Hypothalamus (tissue), 51 donors: ENCODE results near the gene ZMYM5.
"Not testable (repeated sequence)": the region's sequence is repeated elsewhere in the genome, so short reads cannot be mapped to it uniquely, and the experiment has no call there.

ENCODE experiments used
- DNase-seq, 51 donors: peaks; one replicate each; lab custom pipeline; 2025; lab: John Stamatoyannopoulos, UW

Gene ZMYM5

DNA sequence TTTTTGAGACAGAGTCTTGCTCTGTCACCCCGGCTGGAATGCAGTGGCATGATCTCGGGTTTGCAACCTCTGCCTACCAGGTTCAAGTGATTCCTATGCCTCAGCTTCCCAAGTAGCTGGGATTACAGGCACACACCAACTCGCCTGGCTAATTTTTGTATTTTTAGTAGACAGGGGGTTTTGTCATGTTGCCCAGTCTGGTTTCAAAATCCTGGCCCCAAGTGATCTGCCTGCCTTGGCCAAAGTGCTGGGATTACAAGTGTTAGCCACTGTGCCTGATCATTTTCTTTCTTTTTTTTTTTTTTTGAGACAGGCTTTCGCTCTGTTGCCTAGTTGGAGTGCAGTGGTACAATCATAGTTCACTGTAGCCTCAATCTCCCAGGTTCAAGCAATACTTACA is 28.7 kb downstream of the ZMYM5 start:
- no peak for DNase-seq

- no peak for DNase-seq
Observed at GRCh38 chr13:19822673-19823072, 40.8 kb downstream of the ZMYM5 start.

GRCh38 chr13:19818223-19818842 is 45.1 kb downstream of the ZMYM5 start:
- DNase-seq, result peak in 13 of 51 donors; percentile 1 to 42 (median 6)

GRCh38 chr13:19817510-19818158 is 45.8 kb downstream of the ZMYM5 start:
- no peak for DNase-seq

GRCh38 chr13:19817106-19817505 is 46.3 kb downstream of the ZMYM5 start:
- no peak for DNase-seq

DNA sequence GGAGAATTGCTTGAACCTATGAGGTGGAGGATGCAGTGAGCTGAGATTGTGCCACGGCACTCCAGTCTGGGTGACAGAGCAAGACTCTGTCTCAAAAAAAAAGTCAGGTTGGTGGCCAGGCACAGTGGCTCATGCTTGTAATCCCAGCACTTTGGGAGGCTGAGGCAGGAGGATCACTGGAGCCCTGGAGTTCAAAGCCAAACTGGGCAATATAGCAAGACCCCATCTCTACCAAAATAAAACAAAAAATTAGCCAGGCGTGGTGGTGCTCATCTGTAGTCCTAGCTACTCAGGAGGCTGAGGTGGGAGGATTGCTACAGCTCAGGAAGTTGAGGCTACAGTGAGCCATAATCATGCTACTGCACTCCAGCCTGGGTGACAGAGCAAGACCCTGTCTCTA is 47.6 kb downstream of the ZMYM5 start:
- not testable (repeated sequence) for DNase-seq

- no peak for DNase-seq
Observed at GRCh38 chr13:19810996-19811881, 52.2 kb downstream of the ZMYM5 start.

- DNase-seq, result no peak
Observed at GRCh38 chr13:19810151-19810550, 53.3 kb downstream of the ZMYM5 start.

DNA sequence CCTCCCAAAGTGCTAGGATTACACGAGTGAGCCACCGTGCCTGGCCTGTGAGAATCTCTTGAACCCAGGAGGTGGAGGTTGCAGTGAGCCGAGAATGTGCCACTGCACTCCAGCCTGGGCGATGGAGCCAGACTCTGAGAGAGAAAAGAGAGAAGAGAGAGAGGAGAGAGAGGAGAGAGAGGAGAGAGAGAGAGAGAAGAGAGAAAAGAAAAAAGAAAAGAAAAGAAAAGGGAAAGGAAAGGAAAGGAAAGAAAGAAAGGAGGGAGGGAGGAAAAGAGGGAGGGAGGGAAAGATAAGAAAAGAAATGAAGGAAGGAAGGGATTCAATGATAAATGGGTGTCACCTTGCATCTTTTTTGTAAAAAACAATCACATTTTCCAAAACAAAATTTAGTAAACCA is 57.7 kb downstream of the ZMYM5 start:
- DNase-seq, result no peak

GRCh38 chr13:19795956-19796355 is 67.5 kb downstream of the ZMYM5 start:
- DNase-seq, result no peak

- DNase-seq, result no peak
Observed at GRCh38 chr13:19794631-19795030, 68.8 kb downstream of the ZMYM5 start.

GRCh38 chr13:19791953-19792537 is 71.4 kb downstream of the ZMYM5 start:
- DNase-seq, result no peak

DNA sequence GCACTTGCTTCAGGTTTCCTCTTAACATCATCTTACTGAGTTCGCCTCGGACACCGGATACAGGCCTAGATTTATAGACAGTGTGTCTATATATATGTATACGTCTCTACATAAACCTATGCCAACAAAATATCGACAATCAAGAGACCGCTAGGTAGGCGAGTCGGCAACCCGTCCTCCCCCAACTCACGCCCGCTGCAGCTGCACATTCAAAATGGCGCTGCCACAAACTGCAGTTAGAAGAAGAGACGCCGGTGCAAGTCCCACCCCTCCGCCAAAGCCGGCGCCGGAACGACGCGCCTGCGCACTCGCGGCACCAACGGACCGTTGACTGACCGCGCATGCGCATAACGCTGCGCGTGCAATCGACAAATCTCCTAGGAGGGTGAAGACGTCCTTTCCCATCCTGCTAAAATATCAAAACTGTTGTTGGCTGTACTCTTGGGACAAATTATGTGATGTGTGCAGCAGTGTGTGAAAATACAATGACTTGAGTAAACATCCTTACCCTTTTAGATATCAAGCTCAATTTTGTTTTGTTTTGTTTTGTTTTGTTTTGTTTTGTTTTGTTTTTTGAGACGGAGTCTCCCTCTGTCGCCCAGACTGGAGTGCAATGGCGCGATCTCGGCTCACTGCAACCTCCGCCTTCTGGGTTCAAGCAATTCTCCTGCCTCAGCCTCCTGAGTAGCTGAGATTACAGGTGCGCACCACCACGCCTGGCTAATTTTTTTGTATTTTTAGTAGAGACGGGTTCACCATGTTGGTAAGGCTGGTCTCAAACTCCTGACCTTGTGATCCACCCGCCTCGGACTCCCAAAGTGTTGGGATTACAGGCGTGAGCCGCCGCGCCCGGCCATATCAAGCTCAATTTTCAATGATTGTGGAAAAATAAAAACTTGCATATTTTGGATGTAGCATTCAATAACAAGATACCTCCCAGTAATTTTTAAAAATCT is 80.4 kb downstream of the ZMYM5 start, which contains the start of gene PSPC1:
TSS of gene PSPC1 (minus strand) at position 219 of the 956 bp plus-strand sequence. CDS start at position 31, 188 bp downstream.
- peak; percentile 62 to 97 (median 89) for DNase-seq

DNA sequence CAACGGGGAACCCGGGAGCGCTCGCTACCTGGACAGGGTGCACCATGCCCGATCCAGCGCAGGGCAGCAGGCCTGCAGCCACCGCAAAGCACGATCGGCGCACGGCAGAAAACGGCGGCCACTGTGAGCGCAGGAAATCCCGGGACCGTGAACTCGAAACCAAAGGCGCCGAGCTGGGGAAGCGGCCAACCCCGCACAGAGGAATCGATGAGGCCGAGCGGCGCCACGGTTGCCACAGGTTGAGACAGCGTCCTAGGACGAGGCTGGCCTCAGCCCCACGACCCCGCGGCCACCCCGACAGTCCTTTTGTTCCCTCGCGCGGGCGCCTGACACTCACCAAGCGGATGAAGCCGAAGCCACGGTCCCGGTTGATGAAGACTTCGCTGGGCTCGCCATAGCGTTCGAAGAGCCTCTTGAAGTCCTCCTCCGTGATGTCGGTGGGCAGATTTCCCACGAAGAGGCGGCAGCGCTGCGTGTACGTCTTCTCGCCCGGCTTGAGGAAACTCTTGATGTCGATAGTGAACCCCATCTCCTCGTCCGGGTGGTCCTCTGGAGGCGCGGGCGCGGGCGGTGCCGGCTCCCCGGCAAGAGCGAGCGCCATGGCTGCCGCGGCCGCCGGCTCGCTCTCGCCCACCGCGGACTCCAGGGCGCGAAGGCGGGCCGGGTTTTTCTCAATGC is 81.3 kb downstream of the ZMYM5 start:
- DNase-seq, result peak in 47 of 51 donors; percentile 2 to 77 (median 48)

DNA sequence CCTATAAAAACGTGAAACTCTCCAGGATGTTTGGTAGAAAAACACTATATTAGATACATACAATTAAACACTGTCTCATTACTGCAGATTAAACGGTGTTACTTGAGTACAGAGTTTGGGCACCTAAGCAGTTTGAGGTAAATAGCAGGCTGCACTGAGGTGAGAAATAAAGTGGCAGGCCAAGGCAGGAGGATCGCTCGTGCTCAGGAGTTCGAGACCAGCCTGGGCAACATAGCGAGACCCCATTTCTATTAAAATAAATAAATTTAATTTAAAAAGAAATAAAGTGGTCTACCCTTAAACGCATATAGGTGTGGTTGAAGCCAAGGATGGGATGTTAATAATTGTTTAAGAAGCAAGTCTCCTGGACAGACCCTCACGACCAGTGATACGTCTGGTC is 81.9 kb downstream of the ZMYM5 start:
- DNase-seq, result no peak

GRCh38 chr13:19780753-19781418 is 82.6 kb downstream of the ZMYM5 start:
- DNase-seq, result not testable (repeated sequence)
